Thyroid gland (tissue), 4 donors: ENCODE results near the gene NUP93.

Experiments
- POLR2A ChIP-seq, 2 donors: fragments of 450-650 bp; IDR thresholded peaks; one replicate each; pipeline ENCODE4 v1.6.1; 2017; ENCODE audit warnings: antibody characterized with exemption in 2 of 2, mild to moderate bottlenecking in 2 of 2, moderate library complexity in 1 of 2
- TF ChIP-seq, protein P1 (sequence below), 6 experiments: fragments of 200-600 bp in 3 of 6; fragments of 450-650 bp in 3 of 6; sonication (generic) in 3 of 6; IDR thresholded peaks; one replicate each; pipeline ENCODE4 v1.5.1; 2016 to 2019; ENCODE audit warnings: antibody characterized with exemption in 6 of 6, mild to moderate bottlenecking in 2 of 6, inconsistent platforms in 1 of 6, moderate library complexity in 1 of 6

DNA sequence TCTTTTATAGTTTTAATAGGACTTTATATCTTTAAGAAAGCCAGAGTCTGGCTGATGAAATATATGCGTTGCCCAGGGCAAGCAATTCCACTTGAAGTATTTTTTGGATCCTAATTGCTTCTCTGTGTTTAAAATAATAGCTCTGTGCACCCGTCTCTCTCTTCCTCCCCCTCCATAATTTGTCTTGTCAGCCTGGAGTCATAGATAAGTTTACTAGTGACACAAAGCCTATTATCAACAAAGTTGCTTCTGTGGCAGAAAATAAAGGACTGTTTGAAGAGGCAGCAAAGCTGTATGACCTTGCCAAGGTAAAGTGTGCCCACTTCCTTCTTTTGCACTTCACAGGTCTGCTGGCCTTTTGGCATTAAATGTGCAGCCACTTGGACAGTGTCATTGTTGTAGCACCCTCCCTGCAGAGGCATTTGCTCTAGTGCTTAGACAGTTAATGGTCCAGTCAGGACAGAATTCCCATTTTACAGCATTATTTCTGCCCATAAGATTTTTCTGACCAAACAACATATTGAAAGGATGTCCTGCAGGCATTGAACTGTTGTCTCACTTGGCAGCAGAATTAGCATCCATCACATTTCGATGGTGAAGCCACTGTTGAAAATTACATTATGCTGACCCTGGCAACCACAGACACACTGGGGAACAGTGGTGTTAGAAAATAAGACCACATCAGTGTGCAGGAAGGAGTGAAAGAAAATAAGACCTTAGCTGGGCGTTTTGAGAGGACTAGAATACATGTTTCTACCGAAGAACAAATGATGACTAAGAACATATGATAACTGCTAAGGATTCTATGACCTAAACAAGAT is 106.7 kb downstream of the NUP93 start:
- TF ChIP-seq POLR2A (IDR thresholded peaks at IDR 0.05) = no peak
- TF ChIP-seq, protein P1, sequence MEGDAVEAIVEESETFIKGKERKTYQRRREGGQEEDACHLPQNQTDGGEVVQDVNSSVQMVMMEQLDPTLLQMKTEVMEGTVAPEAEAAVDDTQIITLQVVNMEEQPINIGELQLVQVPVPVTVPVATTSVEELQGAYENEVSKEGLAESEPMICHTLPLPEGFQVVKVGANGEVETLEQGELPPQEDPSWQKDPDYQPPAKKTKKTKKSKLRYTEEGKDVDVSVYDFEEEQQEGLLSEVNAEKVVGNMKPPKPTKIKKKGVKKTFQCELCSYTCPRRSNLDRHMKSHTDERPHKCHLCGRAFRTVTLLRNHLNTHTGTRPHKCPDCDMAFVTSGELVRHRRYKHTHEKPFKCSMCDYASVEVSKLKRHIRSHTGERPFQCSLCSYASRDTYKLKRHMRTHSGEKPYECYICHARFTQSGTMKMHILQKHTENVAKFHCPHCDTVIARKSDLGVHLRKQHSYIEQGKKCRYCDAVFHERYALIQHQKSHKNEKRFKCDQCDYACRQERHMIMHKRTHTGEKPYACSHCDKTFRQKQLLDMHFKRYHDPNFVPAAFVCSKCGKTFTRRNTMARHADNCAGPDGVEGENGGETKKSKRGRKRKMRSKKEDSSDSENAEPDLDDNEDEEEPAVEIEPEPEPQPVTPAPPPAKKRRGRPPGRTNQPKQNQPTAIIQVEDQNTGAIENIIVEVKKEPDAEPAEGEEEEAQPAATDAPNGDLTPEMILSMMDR (IDR thresholded peaks at IDR 0.05) = no peak
